ENCODE measurements around the gene HOOK1.

DNA sequence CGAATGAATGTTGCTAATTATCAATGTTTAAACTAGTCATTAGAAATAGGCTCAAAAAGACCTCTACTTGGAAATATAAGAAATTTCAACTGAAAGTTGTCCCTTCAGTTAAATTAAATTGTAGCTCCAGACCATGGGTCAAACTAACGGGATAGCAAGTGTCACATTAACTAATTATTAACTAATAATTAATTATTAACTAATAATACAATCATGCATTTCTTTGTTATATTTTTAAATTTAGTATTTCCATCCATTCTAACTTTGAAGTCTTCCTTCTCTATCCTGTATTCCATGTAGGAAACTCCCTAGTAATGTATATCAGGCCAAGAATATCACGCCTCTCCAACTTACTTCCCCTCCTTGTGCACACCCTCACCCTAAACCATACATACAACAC is 43.4 kb upstream of the HOOK1 start:
- TF ChIP-seq, protein P1, sequence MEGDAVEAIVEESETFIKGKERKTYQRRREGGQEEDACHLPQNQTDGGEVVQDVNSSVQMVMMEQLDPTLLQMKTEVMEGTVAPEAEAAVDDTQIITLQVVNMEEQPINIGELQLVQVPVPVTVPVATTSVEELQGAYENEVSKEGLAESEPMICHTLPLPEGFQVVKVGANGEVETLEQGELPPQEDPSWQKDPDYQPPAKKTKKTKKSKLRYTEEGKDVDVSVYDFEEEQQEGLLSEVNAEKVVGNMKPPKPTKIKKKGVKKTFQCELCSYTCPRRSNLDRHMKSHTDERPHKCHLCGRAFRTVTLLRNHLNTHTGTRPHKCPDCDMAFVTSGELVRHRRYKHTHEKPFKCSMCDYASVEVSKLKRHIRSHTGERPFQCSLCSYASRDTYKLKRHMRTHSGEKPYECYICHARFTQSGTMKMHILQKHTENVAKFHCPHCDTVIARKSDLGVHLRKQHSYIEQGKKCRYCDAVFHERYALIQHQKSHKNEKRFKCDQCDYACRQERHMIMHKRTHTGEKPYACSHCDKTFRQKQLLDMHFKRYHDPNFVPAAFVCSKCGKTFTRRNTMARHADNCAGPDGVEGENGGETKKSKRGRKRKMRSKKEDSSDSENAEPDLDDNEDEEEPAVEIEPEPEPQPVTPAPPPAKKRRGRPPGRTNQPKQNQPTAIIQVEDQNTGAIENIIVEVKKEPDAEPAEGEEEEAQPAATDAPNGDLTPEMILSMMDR (IDR thresholded peaks at IDR 0.05; ENCODE audit: insufficient read depth, low read length, poor library complexity, severe bottlenecking): no peak
- no peak for TF ChIP-seq EZH2phosphoT487 (conservative IDR thresholded peaks at IDR 0.05; ENCODE audit: low read length)
